Measurements from ENCODE around the gene FAM135A.
"Not testable (repeated sequence)": the region's sequence is repeated elsewhere in the genome, so short reads cannot be mapped to it uniquely, and the experiment has no call there.

FAM135A gene

GRCh38 chr6:70456735-70457134, 43.4 kb downstream of the FAM135A start:
- Mint-ChIP-seq H3K9me3 (peaks cover 16% of the 10 kb centered on the region), H3K27ac (peak overlapping the region; percentile 87), H3K4me1 (no peaks in the 10 kb centered on the region), H3K4me3 (no peak overlapping the region), H3K36me3 (ENCODE audit: low read depth) (peaks cover 65% of the 10 kb centered on the region), H3K27me3 (ENCODE audit: low read depth, poor library complexity) (peaks cover 4% of the 10 kb centered on the region)
- no peak for DNase-seq
- TF ChIP-seq, protein P1, sequence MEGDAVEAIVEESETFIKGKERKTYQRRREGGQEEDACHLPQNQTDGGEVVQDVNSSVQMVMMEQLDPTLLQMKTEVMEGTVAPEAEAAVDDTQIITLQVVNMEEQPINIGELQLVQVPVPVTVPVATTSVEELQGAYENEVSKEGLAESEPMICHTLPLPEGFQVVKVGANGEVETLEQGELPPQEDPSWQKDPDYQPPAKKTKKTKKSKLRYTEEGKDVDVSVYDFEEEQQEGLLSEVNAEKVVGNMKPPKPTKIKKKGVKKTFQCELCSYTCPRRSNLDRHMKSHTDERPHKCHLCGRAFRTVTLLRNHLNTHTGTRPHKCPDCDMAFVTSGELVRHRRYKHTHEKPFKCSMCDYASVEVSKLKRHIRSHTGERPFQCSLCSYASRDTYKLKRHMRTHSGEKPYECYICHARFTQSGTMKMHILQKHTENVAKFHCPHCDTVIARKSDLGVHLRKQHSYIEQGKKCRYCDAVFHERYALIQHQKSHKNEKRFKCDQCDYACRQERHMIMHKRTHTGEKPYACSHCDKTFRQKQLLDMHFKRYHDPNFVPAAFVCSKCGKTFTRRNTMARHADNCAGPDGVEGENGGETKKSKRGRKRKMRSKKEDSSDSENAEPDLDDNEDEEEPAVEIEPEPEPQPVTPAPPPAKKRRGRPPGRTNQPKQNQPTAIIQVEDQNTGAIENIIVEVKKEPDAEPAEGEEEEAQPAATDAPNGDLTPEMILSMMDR (IDR thresholded peaks at IDR 0.05), result no peak

DNA sequence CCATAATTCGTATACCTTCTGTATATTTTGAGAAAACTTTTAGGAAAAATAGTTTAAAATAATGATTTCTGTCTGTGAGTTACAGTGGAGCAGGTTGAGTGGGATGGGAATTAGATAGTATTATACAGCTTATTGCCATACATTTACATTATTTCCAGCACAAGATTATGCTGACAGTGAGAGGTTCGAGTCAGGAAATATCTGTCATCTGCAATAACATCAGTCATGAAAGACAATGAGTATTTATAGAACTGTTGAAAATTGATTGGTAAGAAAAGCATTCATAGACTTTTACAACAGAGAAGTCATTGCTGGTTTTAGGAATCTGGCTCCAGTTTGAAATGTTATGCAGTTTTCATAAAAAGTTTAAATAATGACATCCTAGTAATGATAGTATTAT, 45.9 kb downstream of the FAM135A start:
- Mint-ChIP-seq H3K27ac (no peak overlapping the region), H3K9me3 (peaks cover 8% of the 10 kb centered on the region)
- TF ChIP-seq, protein P1 (IDR thresholded peaks at IDR 0.05), result no peak

DNA sequence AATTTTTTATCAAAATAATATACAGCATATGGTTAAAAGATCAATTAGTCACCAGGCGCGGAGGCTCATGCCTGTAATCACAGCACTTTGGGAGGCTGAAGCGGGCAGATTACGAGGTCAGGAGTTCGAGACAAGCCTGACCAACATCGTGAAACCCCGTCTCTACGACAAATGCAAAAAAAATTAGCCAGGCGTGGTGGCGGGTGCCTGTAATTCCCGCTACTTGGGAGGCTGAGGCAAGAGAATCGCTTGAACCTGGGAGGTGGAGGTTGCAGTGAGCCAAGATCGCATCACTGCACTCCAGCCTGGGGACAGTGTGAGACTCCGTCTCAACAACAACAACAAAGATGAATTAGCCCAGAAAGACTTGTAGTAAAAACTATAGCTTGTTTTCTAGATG, 46.4 kb downstream of the FAM135A start:
- H3K36me3 Mint-ChIP-seq (ENCODE audit: low read depth), result peaks cover 54% of the 10 kb centered on the region
- DNase-seq; H3K27me3 Mint-ChIP-seq (ENCODE audit: low read depth, poor library complexity); H3K4me3 Mint-ChIP-seq; H3K9me3 Mint-ChIP-seq; H3K4me1 Mint-ChIP-seq; H3K27ac Mint-ChIP-seq: not testable (repeated sequence)

More for the DNA sequence above, 45.9 kb downstream of the FAM135A start:
- H3K4me3 Mint-ChIP-seq, result no peak overlapping the region
- H3K36me3 Mint-ChIP-seq (ENCODE audit: low read depth), result peaks cover 59% of the 10 kb centered on the region
- DNase-seq, result no peak
- H3K27me3 Mint-ChIP-seq (ENCODE audit: low read depth, poor library complexity), result peaks cover 4% of the 10 kb centered on the region
- H3K4me1 Mint-ChIP-seq, result no peaks in the 10 kb centered on the region

DNA sequence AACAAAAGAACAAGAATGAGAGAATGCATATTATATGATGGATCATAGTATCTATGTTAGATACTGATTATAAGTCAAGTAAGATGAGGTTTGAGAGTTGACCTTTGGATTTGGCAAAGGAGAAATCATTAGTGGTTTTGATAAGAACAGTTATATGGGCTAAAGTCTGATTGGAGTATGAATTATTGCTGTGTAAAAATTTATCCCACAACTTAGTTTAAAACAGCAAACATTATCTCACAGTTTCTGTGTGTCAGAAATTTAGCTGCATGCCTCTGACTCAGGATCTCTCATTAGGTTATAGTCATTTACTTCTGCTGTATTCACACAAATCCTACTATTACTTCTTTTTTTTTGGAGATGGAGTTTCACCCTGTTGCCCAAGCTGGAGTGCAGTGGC, 56.7 kb downstream of the FAM135A start:
- H3K27ac Mint-ChIP-seq, result no peak overlapping the region
- DNase-seq, result no peak
- H3K4me3 Mint-ChIP-seq, result no peak overlapping the region
- TF ChIP-seq, protein P1 (IDR thresholded peaks at IDR 0.05), result no peak
- H3K27me3 Mint-ChIP-seq (ENCODE audit: low read depth, poor library complexity), result no peaks in the 10 kb centered on the region
- peaks cover 53% of the 10 kb centered on the region for H3K36me3 Mint-ChIP-seq (ENCODE audit: low read depth)
- no peaks in the 10 kb centered on the region for H3K9me3 Mint-ChIP-seq
- no peaks in the 10 kb centered on the region for H3K4me1 Mint-ChIP-seq

GRCh38 chr6:70470510-70470909, 57.2 kb downstream of the FAM135A start:
- DNase-seq; H3K4me1 Mint-ChIP-seq; H3K27ac Mint-ChIP-seq; H3K4me3 Mint-ChIP-seq; H3K27me3 Mint-ChIP-seq (ENCODE audit: low read depth, poor library complexity); H3K9me3 Mint-ChIP-seq: not testable (repeated sequence)
- H3K36me3 Mint-ChIP-seq (ENCODE audit: low read depth), result peaks cover 49% of the 10 kb centered on the region

DNA sequence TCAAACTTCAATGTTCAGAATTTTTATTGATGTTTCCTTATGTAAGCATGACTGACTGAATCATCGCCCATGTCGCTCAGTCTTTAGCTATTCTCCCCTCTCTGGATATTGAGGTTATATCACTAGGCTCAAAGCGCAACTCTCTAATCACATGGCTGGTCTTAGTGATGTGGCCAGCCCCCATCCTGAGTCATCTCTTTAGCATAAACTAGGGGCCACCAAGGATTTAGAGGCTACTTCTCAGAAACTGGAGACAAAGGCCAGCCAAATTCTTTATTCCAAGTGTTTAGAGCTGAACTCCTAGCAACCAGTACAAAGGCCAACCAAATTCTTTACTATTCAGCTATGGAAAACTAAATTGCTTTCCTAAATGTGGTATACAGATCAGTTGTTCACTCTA, 61.4 kb downstream of the FAM135A start:
- H3K4me1 Mint-ChIP-seq, result no peaks in the 10 kb centered on the region
- peaks cover 4% of the 10 kb centered on the region for H3K9me3 Mint-ChIP-seq
- DNase-seq, result no peak
- no peak overlapping the region for H3K4me3 Mint-ChIP-seq
- no peaks in the 10 kb centered on the region for H3K27me3 Mint-ChIP-seq (ENCODE audit: low read depth, poor library complexity)
- TF ChIP-seq, protein P1 (IDR thresholded peaks at IDR 0.05), result no peak
- H3K36me3 Mint-ChIP-seq (ENCODE audit: low read depth), result peaks cover 59% of the 10 kb centered on the region
- H3K27ac Mint-ChIP-seq, result no peak overlapping the region

GRCh38 chr6:70479236-70479635, 65.9 kb downstream of the FAM135A start:
- no peak overlapping the region for H3K27ac Mint-ChIP-seq
- H3K4me1 Mint-ChIP-seq, result no peaks in the 10 kb centered on the region
- H3K4me3 Mint-ChIP-seq, result no peak overlapping the region
- no peak for DNase-seq
- TF ChIP-seq, protein P1 (IDR thresholded peaks at IDR 0.05), result no peak
- no peaks in the 10 kb centered on the region for H3K27me3 Mint-ChIP-seq (ENCODE audit: low read depth, poor library complexity)
- peaks cover 49% of the 10 kb centered on the region for H3K36me3 Mint-ChIP-seq (ENCODE audit: low read depth)
- peaks cover 4% of the 10 kb centered on the region for H3K9me3 Mint-ChIP-seq

- H3K27ac Mint-ChIP-seq; H3K27me3 Mint-ChIP-seq (ENCODE audit: low read depth, poor library complexity); H3K4me1 Mint-ChIP-seq; H3K9me3 Mint-ChIP-seq; DNase-seq; H3K4me3 Mint-ChIP-seq: not testable (repeated sequence)
- peaks cover 39% of the 10 kb centered on the region for H3K36me3 Mint-ChIP-seq (ENCODE audit: low read depth)
These were observed 73.3 kb downstream of the FAM135A start for GRCh38 chr6:70486638-70487037.
